NCI-H524 treated with DMSO at 0.1 percent for 48 hours (cell line): Measurements from ENCODE around the gene DNAJC5G.

ENCODE experiments used
- DNase-seq: peaks from one replicate; lab custom pipeline; 2025; lab: John Stamatoyannopoulos, UW

Gene DNAJC5G, protein sequence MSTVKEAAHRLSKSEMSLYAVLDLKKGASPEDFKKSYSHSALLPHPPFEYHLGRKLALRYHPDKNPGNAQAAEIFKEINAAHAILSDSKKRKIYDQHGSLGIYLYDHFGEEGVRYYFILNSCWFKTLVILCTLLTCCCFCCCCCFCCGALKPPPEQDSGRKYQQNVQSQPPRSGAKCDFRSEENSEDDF

DNA sequence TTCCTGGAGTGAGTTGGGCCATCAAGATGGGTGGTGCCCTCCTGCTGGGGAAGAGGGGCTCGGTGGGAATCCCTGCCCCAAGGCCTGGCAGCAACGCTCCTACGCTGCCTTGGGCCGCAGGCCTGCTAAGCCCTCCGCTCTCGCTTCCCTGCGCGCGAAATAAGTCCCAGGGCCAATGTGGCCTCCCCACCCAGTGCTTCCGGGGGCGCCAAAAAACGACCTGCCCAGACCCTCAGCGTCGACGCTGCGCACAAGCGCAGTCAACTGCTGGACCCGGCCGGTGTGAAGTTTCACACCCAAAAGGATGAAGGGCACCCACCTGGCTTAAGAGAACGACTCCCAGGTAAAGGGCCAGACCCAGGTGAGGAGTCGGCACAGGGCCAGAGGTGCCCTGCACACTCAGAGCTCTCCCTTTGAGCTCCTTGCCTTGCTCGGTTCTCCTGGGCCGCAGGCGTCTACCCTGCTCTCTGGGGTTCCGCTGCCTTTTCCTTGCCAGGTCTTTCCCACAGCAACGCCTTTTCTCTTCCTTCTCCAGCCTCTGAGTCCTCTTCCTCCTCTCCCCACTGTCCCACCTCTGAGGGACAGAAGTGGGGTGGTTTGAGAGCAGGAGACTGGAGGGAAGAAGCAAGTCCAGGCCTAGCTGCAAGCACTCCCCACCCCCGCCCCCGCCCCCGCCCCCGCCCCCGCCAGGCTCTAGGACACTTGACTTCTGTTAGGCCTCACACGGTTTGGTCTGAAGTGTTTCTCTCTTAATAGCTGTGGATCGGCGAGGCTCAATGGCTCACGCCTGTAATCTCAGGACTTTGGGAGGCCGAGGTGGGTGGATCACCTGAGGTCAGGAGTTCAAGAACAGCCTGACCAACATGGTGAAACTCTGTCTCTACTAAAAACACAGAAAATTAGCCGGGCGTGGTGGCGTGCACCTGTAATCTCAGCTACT, at the start of gene DNAJC5G:
Gene DNAJC5G (plus strand): TSS at position 223 of the 940 bp plus-strand sequence. CDS start 1,296 bp downstream, outside the sequence.
- no peak for DNase-seq

DNA sequence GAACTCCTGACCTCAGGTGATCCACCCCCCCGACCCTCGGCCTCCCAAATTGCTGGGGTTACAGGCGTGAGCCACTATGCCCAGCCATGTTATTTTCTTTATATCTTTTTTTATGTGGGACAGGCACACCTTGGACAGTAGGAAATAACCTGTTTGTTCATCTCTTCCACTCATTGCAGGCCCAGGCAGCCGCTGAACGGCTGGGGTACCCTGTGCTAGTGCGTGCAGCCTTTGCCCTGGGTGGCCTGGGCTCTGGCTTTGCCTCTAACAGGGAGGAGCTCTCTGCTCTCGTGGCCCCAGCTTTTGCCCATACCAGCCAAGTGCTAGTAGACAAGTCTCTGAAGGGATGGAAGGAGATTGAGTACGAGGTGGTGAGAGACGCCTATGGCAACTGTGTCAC, 49.7 kb upstream of the DNAJC5G start:
- DNase-seq = no peak

DNA sequence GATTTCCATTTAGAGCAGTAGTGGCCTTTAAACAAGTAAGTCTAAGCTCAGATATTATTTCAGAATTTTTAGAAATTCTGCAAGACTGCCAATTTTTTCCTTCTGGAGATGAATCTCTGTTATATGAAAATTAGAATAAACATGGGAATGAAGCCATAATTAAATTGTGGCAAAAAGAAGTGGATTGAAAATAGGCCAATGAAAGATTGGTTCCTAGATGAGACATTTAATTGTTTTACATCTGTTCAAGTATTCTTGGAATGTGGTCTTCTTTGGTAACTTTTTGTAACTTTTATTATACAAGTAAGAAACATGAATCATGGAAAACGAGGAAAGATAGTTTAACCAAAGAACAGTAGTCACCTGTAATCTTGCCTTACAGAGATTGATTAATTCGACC, 47.7 kb upstream of the DNAJC5G start:
- no peak for DNase-seq

DNA sequence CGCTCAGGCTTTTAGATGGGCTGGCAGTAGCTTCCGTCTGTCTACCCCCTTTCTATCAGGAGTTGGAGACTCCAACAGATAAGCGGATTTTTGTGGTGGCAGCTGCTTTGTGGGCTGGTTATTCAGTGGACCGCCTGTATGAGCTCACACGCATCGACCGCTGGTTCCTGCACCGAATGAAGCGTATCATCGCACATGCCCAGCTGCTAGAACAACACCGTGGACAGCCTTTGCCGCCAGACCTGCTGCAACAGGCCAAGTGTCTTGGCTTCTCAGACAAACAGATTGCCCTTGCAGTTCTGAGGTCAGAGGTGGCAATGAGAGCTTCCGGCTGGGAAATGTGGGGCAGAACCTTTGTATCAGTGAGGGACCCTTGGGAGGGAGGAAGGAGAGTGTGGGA, 43.3 kb upstream of the DNAJC5G start:
- no peak for DNase-seq

DNA sequence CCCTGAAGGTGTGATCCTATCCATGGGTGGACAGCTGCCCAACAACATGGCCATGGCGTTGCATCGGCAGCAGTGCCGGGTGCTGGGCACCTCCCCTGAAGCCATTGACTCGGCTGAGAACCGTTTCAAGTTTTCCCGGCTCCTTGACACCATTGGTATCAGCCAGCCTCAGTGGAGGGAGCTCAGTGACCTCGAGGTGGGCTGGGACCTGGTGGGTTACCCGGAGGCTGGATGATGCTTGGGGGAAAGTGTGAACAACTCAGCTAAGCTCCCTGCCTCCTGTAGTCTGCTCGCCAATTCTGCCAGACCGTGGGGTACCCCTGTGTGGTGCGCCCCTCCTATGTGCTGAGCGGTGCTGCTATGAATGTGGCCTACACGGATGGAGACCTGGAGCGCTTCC, 41.9 kb upstream of the DNAJC5G start:
- no peak for DNase-seq

DNA sequence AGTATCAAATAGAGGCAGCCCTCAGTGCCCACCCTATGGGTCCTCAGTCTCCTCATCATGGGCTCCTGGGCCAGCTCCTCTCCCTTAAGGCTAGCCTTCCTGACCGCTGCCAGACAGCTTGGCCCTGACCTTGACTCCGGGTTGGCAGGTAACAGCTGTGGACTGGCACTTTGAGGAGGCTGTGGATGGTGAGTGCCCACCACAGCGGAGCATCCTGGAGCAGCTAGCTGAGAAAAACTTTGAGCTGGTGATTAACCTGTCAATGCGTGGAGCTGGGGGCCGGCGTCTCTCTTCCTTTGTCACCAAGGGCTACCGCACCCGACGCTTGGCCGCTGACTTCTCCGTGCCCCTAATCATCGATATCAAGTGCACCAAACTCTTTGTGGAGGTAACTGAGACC, 39.1 kb upstream of the DNAJC5G start:
- no peak for DNase-seq

DNA sequence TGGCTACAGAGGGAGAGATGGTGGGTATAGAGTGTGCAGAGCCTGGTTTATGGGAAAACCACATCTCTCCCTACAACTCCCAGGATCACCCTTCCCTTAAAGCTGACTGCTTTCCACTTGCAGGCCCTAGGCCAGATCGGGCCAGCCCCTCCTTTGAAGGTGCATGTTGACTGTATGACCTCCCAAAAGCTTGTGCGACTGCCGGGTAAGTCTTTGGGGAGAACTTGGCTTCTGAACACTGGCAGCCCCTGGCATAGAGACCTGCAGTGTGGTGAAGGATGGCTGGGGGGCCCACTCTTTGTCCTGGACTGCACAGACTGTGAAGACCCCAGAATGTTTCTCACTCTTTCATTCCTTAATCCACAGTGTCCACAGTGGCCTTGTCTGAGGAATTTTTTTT, 38.6 kb upstream of the DNAJC5G start:
- no peak for DNase-seq

DNA sequence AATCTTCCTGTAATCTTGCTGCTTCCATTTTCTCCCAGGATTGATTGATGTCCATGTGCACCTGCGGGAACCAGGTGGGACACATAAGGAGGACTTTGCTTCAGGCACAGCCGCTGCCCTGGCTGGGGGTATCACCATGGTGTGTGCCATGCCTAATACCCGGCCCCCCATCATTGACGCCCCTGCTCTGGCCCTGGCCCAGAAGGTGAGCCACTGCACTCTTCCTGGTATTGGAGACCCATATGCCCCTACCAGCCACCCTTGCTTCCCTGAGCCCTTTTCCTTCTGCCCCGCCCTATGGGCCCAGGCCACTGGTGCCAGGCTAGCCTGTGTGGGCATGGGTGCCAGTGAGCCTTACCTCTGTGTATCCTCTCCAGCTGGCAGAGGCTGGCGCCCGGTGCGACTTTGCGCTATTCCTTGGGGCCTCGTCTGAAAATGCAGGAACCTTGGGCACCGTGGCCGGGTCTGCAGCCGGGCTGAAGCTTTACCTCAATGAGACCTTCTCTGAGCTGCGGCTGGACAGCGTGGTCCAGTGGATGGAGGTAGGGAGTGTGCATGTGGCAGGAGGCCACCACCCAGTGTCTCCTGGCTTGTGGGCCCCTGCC, 37.8 kb upstream of the DNAJC5G start:
- no peak for DNase-seq

DNA sequence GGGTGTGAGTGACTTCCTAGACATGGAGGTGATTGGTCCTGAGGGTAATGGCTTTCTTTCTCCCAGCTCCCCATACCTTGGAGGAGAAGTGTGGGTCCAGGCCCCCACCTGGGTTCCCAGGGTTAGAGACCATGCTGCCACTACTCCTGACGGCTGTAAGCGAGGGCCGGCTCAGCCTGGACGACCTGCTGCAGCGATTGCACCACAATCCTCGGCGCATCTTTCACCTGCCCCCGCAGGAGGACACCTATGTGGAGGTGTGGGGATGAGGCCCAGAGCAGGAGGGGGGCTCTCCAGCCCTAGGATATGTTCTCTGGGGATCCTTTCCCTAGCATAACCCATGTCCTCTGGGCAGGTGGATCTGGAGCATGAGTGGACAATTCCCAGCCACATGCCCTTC, 36.3 kb upstream of the DNAJC5G start:
- DNase-seq = no peak

DNA sequence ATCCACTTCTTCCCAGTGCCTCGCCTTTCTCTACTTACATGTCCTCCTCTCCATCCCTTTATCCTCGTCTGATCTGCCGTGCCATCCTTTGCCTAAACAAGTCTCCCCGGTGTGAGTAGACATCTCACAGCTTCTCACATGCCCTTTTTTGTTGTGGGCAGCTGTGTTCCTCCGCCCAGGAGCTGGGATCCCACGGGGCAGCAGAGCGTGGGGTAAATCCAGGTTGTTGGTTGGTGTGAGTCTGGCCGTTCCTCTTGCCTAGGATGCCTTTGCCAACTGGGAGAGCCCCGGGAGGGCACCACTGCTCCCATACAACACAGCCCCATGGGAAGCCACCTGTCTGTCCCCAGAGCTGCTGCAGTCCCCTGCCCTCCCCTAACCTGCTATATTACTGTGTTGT, 34.8 kb upstream of the DNAJC5G start:
- DNase-seq = no peak

DNA sequence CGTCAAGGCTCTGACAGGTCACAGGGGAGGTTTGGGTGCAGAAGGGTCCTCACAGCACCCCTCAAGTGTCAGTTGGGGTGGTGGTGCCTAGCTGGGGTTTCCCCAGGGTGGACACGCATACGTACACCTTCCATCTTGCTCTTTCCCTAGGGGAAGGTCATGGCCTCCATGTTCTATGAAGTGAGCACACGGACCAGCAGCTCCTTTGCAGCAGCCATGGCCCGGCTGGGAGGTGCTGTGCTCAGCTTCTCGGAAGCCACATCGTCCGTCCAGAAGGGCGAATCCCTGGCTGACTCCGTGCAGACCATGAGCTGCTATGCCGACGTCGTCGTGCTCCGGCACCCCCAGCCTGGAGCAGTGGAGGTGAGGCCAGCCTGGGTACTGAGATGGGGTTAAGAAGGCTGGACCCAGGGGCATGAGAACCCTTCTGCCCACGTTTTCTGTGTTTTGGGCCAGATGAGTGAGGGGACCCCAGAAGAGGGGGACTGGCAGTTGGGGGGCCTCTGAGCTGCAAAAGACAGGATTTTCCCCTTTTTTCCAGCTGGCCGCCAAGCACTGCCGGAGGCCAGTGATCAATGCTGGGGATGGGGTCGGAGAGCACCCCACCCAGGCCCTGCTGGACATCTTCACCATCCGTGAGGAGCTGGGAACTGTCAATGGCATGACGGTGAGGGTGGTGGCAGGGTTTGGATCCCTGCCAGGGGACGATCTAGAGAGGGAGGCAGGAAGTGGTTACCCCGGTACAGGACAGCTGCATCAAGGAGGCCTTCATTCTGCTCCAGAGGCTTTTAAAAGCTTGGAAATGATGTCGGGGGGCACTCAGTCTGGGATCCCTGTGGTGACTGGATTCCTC, 33.2 kb upstream of the DNAJC5G start:
- DNase-seq = no peak

DNA sequence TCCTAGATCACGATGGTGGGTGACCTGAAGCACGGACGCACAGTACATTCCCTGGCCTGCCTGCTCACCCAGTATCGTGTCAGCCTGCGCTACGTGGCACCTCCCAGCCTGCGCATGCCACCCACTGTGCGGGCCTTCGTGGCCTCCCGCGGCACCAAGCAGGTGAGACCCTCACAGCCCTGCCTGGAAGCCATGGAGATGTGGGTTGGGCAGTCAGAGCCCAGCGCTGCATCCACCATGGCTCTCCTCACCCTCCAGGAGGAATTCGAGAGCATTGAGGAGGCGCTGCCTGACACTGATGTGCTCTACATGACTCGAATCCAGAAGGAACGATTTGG, 32.6 kb upstream of the DNAJC5G start:
- no peak for DNase-seq

DNA sequence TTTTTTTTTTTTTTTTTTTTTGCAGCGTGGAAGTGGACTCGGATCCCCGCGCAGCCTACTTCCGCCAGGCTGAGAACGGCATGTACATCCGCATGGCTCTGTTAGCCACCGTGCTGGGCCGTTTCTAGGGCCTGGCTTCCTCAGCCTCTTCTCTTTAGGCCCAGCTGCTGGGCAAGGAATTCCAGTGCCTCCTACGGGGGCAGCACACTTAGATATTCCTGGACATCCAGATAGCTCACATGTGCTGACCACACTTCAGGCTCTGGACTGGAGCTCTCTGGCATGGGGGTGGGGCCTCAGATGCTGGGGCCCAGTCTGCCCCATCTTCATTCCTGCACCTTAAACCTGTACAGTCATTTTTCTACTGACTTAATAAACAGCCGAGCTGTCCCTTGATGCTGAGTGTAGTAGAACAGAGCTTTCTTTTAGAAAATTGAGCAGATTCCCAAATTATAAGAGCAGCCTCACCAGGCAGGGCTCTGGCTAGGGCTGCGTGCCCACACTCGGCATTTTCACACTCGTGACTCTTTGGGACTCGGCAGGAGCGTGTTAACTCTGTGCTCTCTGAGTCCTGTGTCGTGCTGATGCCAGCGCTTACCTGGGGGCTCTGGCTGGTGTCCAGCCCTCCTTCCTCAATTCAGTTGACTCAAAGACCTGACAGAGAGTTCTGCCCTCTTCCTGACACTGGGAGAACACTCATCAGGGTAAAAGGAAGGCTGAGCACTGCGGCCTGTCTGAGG, 31.7 kb upstream of the DNAJC5G start:
- DNase-seq = no peak

DNA sequence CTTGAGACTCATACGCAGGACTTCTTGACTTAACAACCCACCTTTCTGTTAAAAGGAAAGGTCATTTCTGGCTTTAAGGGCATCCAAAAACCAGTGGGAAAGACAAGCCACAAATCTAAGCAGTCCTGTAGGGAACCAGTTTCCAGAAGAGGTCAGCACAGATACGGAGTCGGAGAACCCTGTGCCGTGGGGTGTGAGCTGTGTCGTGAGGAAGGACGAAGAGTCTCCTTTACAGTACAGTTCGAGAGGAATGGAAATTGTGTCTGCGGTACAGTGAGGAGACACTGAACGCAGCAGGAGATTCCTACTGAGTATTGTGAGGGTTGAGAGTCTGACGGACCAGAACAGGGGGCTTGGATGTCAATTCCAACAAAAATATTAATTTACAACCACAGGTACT, 30.1 kb upstream of the DNAJC5G start:
- no peak for DNase-seq

DNA sequence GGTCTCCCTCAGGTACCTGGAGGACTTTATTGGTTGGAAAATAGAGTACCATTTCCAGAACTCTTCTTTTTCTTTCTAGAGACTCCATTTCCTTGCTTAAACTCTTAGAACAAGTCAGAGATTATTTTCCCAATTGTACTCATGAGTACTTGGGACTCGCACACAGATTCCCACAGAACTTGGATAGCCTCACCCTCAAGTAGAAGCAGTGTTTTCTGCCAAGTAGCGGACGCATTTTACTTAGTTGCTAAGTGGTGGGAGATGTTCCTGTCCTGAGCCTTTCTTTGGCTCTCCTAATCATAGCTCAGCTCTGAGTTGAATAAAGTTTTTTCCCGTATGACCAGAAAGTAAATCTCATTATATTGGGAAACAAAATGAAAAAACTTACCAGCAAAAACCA, 29.6 kb upstream of the DNAJC5G start:
- no peak for DNase-seq

DNA sequence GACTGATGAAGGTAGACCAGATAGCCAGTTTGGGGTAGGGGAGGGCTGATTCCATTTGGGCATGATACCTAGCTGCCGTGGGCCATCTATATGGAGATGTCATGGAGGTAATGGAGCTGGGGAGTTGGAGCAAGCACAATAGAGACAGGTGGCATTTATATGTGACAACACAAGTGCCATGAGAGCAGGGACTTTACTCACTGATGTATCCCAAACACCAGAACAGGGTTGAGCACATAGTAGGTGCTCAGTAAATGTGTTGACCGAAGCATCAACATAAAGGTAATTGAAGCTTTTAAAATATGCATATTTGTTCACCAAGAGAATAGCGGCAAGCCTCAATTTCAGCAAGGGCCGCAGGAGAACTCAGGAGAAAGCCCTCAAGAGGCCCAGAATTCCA, 27.3 kb upstream of the DNAJC5G start:
- no peak for DNase-seq

DNA sequence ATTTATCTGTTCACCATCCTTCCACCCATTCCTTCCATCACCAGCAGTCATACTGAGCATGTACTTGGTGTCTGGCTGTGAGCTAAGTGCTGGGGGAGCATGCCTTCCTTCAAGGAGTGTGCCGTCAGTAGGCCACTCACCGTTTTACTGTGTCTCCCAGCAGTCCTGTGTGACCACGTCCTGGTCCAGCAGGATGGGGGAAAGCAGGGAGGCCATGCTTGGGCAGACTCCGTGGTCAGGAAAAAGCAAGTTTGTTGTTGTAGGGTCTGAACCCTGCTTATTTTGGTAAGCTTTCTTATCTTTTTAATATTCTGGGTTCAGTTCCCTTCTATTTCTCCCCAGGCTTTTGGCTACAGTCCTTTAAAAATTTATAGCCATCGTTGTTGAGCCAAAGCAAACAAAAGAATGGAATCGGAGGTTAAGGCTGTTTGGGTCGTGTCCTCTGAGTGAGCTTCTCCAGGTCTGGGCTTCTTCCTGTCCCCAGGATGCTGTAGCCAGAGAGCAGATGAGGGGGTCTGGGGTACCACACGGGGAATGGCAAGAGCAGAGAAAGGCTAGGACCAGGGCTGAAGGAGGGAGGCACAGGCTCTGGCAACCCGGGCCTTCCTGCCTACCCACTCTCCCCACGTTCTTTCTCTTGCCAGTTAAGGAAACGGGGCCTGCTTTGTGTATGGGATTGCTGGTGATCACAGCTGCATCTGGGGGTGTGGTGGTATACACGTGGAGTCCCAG, 25.9 kb upstream of the DNAJC5G start:
- no peak for DNase-seq

DNA sequence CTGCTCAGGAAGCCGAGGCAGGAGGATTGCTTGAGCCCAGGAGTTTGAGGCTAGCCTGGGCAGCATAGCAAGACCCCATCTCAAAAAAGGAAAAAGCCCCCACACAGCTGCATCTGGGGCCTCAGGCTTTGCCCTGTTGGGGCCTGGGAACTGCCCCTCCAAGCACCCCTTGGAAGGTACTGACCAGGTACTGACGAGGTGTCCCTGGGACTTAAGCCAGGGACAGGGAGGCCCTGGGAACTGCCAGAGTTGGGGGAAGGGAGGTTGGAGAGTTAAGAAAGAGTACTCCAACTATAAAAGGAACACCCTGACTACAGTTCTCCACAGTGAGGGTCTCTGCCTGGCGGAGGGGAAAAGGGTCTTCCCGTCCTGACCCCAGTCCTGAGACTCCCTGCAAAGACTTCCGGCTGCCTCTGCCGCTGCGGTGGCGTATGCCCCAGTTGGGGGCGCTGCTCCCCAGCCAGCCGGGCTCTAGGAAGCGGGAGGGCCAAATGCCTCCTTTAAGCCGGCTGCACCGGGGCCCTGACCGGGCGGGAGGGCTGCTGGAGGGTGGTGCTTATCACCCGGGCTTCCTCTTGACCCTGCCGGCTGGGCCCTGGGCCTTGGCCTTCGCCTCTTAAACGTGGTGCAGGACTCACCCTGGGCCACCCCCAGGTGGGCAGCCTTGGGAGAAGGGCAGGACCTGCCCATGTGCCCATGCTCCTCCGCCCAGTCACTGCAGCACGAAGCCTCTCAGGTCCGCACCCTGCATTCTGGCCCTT, 25.2 kb upstream of the DNAJC5G start:
- DNase-seq = no peak

DNA sequence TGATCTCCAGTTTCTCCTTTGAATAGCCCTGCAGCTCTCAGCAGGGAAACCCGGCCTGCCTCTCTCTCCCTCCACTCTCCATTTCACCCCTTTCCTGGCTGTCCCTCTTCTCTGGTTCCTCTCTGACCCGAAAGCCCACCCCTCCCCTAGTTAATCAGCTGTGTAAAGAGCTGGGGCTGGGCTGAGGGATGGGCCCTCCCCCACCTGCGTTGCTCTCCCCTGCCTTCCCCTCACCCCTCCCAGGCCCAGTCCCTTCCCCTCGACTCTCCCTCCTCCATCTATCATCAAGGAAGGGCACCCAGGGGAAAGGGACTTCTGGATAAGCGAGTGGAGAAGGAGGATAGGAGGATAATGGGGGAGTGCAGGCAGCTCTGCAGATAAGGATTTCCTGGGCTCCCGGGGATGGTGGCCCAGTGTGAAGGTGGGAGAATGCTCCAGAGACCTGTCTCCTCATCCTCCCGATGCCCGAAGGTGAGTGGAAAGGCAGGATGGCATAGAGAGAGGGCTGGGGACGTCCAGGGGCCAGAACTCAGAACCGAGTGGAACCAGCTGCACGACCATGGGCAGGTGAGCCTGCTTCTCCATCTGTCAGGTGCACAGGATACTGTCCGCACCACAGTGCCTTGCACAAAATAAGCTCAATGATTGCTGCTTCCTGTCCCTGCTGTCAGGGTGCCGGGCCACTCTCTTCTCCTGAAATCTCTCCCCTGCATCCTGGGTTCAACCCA, 24.4 kb upstream of the DNAJC5G start:
- no peak for DNase-seq

DNA sequence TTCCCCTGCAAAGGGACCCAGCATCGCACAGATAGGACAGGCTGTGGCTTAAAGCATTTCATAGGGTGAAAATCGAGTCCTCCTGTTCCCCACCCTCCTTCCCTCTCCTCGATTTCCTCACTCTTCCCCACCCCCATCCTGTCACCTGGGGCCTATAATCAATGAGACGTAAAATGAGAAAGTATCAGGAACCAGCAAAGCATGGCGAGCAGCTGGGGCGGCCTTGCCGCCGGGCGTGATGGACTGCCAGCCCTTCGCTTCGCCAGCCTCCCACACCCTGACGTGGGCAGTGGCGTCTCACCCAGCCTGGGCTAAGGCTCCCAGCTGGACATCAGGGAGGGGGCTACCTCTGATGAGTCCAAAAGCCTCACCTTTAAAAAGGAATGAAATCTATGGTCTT, 23.5 kb upstream of the DNAJC5G start:
- no peak for DNase-seq
